ENCODE results near the gene LRMDA.

The LRMDA gene

DNA sequence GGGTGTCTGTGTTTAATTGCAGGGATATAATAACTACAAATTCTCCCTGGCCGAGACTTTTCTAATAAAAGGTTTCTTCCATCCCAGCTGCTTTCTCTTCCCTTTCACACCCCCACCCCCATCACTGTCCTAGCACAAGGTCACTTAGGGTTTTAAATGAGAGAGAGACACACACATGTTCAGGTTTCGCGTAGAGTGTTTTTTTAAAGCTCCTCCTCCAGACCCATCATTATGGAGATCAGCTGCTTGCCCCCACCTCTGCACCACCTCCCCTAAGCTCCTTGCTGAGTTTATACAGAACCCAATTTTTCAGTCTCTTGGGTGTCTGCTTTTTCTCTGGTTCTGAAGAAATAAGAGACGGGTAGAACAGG lies 18.6 kb downstream of the LRMDA start:
- Histone ChIP-seq H2AFZ (ENCODE audit: low read depth, low read length, severe bottlenecking) (no peak overlapping the region), H3K36me3 (ENCODE audit: low read length) (no peaks in the 10 kb centered on the region), H3K9ac (ENCODE audit: low read length) (no peak overlapping the region), H3K4me3 (ENCODE audit: insufficient read depth, low read length, poor library complexity, severe bottlenecking) (no peak overlapping the region), H3F3A (ENCODE audit: insufficient read depth) (no peaks in the 10 kb centered on the region), H4K20me1 (ENCODE audit: low read depth, low read length) (no peaks in the 10 kb centered on the region), H3K79me2 (ENCODE audit: insufficient read depth, low read length) (no peaks in the 10 kb centered on the region), H3K9me3 (ENCODE audit: insufficient read depth, low read length) (no peaks in the 10 kb centered on the region), H3K27me3 (ENCODE audit: low read length) (no peaks in the 10 kb centered on the region), H3K27ac (ENCODE audit: low read depth, low read length) (no peak overlapping the region), H3K9me2 (replicated peaks; ENCODE audit: insufficient read depth, low read length) (no peaks in the 10 kb centered on the region), H3K4me2 (ENCODE audit: low read depth, low read length, poor library complexity, severe bottlenecking) (no peak overlapping the region)
- TF ChIP-seq CTCF (IDR thresholded peaks at IDR 0.05; ENCODE audit: insufficient read depth, low read length, poor library complexity, severe bottlenecking), result no peak
- no peak for TF ChIP-seq EZH2phosphoT487 (conservative IDR thresholded peaks at IDR 0.05; ENCODE audit: low read length)

DNA sequence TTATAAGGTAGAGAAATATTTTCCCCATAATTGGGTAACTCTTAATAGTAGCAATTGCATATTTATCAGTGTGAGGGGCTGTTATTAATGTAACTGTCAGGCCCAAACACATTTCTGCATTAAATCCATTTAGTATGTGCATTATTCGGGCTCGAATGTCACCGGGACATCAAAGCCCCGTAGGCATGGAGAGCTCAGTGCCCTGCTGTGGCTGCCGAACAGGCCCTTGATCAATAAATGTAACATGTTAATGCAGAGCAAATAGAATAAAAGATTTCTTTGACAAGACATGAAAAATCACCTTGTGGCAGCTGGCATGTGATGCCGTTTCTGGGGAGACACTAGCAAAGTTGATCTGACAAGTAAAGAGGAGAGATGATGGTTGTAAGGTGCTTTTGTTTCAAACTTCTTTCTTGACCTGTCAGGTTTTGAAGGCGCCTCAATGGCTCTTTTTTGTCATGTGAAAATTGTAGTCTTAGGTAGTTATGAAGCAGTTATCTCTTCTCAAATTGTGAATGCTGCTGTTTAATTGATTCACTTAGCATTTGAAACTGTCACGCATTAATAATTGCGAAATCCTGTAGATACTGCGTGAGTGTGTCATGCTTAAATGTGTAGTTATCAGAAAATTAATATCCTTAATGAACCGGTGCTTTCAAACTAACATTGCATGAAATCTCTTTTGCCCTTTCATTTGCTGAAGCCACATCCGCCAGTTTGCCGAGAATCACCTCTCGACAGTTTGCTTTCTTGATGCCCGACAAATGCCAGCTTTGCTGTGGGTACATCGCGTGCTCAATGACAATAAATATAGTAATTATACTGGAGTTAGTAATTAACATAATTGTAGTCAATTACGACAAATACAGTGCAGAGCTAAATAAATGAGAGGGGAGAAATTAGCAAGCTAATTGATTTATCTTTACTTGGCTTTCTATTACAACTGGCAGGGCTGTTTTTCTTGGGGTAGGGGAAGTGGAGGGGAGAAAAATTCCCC lies 19.5 kb downstream of the LRMDA start:
- Histone ChIP-seq H3K79me2 (ENCODE audit: insufficient read depth, low read length) (no peaks in the 10 kb centered on the region), H3F3A (ENCODE audit: insufficient read depth) (no peaks in the 10 kb centered on the region), H3K36me3 (ENCODE audit: low read length) (no peaks in the 10 kb centered on the region), H3K9ac (ENCODE audit: low read length) (no peak overlapping the region), H3K27me3 (ENCODE audit: low read length) (no peaks in the 10 kb centered on the region), H3K9me3 (ENCODE audit: insufficient read depth, low read length) (no peaks in the 10 kb centered on the region), H3K27ac (ENCODE audit: low read depth, low read length) (no peak overlapping the region), H3K9me2 (replicated peaks; ENCODE audit: insufficient read depth, low read length) (no peaks in the 10 kb centered on the region), H3K4me2 (ENCODE audit: low read depth, low read length, poor library complexity, severe bottlenecking) (no peak overlapping the region), H2AFZ (ENCODE audit: low read depth, low read length, severe bottlenecking) (no peak overlapping the region), H4K20me1 (ENCODE audit: low read depth, low read length) (no peaks in the 10 kb centered on the region), H3K4me3 (ENCODE audit: insufficient read depth, low read length, poor library complexity, severe bottlenecking) (no peak overlapping the region)
- TF ChIP-seq CTCF (IDR thresholded peaks at IDR 0.05; ENCODE audit: insufficient read depth, low read length, poor library complexity, severe bottlenecking), result no peak
- TF ChIP-seq EZH2phosphoT487 (conservative IDR thresholded peaks at IDR 0.05; ENCODE audit: low read length), result no peak

- Histone ChIP-seq H3K27me3 (ENCODE audit: low read length) (no peaks in the 10 kb centered on the region), H4K20me1 (ENCODE audit: low read depth, low read length) (no peaks in the 10 kb centered on the region), H3K9me2 (replicated peaks; ENCODE audit: insufficient read depth, low read length) (no peaks in the 10 kb centered on the region), H3K4me3 (ENCODE audit: insufficient read depth, low read length, poor library complexity, severe bottlenecking) (no peak overlapping the region), H3K27ac (ENCODE audit: low read depth, low read length) (no peak overlapping the region), H3K9me3 (ENCODE audit: insufficient read depth, low read length) (no peaks in the 10 kb centered on the region), H3K9ac (ENCODE audit: low read length) (no peak overlapping the region), H3K36me3 (ENCODE audit: low read length) (no peaks in the 10 kb centered on the region), H3K4me2 (ENCODE audit: low read depth, low read length, poor library complexity, severe bottlenecking) (no peak overlapping the region), H3K79me2 (ENCODE audit: insufficient read depth, low read length) (no peaks in the 10 kb centered on the region), H2AFZ (ENCODE audit: low read depth, low read length, severe bottlenecking) (no peak overlapping the region), H3F3A (ENCODE audit: insufficient read depth) (no peaks in the 10 kb centered on the region)
- no peak for TF ChIP-seq EZH2phosphoT487 (conservative IDR thresholded peaks at IDR 0.05; ENCODE audit: low read length)
- TF ChIP-seq CTCF (IDR thresholded peaks at IDR 0.05; ENCODE audit: insufficient read depth, low read length, poor library complexity, severe bottlenecking), result no peak
These were observed 20.4 kb downstream of the LRMDA start for GRCh38 chr10:75451831-75452230.

Data from SU-DHL-6 (cell line).